Keratinocyte (primary cell): Measurements from ENCODE around the gene PRKAR2A. TPM values are rescaled to one million over a fixed set of nuclear protein-coding genes. Genes with fewer than 3 reads are reported as not detected.

Experiments
- DNase-seq: peaks from one replicate; pipeline ENCODE4 v3.0.0-alpha.2; 2011; ENCODE audit warnings: low read depth, missing footprints, low spot score
- FAIRE-seq: peaks from 2 replicates; lab custom pipeline; 2011; peaks lifted over from hg19 to GRCh38; lab: Jason Lieb, UNC
- H2AFZ ChIP-seq: 2 replicates; pipeline ENCODE4 v1.6.0; 2012; ENCODE audit warnings: low read length, control low read depth, inconsistent platforms; ENCODE audit not compliant: control insufficient read depth
- H3K27ac ChIP-seq: 2 replicates; pipeline ENCODE4 v1.5.1; 2011; ENCODE audit warnings: low read length; ENCODE audit not compliant: control insufficient read depth, insufficient read depth
- H3K27me3 ChIP-seq: 3 replicates; pipeline ENCODE4 v1.6.0; 2011; ENCODE audit warnings: low read length; ENCODE audit not compliant: control insufficient read depth, insufficient read depth; ENCODE audit errors: extremely low read depth
- H3K36me3 ChIP-seq, 2 experiments: 2 replicates in 1 of 2; 3 replicates in 1 of 2; pipeline ENCODE4 v1.5.1; 2011; ENCODE audit warnings: low read length in 2 of 2, mild to moderate bottlenecking in 1 of 2; ENCODE audit not compliant: control insufficient read depth in 2 of 2, insufficient read depth in 2 of 2; ENCODE audit errors: extremely low read depth in 1 of 2
- H3K4me1 ChIP-seq: 3 replicates; pipeline ENCODE4 v1.5.1; 2011; ENCODE audit warnings: low read length; ENCODE audit not compliant: control insufficient read depth, insufficient read depth; ENCODE audit errors: extremely low read depth
- H3K4me2 ChIP-seq: 3 replicates; pipeline ENCODE4 v1.6.0; 2011; ENCODE audit warnings: low read depth, low read length; ENCODE audit not compliant: control insufficient read depth, insufficient read depth; ENCODE audit errors: extremely low read depth
- H3K4me3 ChIP-seq, 3 experiments: fragments of 200-600 bp in 1 of 3; sonication (generic) in 1 of 3; 2 replicates in 2 of 3; 3 replicates in 1 of 3; pipeline ENCODE4 v1.5.1; 2011 to 2016; ENCODE audit warnings: low read length in 3 of 3, mild to moderate bottlenecking in 3 of 3, control low read depth in 2 of 3, inconsistent platforms in 1 of 3, low read depth in 1 of 3, mixed read lengths in 1 of 3, mixed run types in 1 of 3, moderate library complexity in 1 of 3; ENCODE audit not compliant: control insufficient read depth in 2 of 3, insufficient read depth in 2 of 3; ENCODE audit errors: extremely low read depth in 1 of 3
- H3K79me2 ChIP-seq: 2 replicates; pipeline ENCODE4 v1.6.0; 2012; ENCODE audit warnings: low read length; ENCODE audit not compliant: control insufficient read depth, insufficient read depth
- H3K9ac ChIP-seq: 3 replicates; pipeline ENCODE4 v1.6.0; 2011; ENCODE audit warnings: low read length; ENCODE audit not compliant: control insufficient read depth, insufficient read depth; ENCODE audit errors: extremely low read depth
- H3K9me1 ChIP-seq: 3 replicates; pipeline ENCODE4 v1.6.0; 2011; ENCODE audit warnings: low read length; ENCODE audit not compliant: control insufficient read depth, insufficient read depth; ENCODE audit errors: extremely low read depth
- H3K9me3 ChIP-seq: 2 replicates; pipeline ENCODE4 v1.5.1; 2012; ENCODE audit warnings: low read depth, low read length; ENCODE audit not compliant: control insufficient read depth
- H4K20me1 ChIP-seq: 3 replicates; pipeline ENCODE4 v1.6.0; 2011; ENCODE audit warnings: low read length; ENCODE audit not compliant: control insufficient read depth, insufficient read depth; ENCODE audit errors: extremely low read depth
- CTCF ChIP-seq, 3 experiments: IDR thresholded peaks in 1 of 3; conservative IDR thresholded peaks in 1 of 3; optimal IDR thresholded peaks in 1 of 3; 2 replicates in 2 of 3; 3 replicates in 1 of 3; pipeline versions ENCODE3 to v1.5.1; 2011; ENCODE audit warnings: low read length in 3 of 3, mild to moderate bottlenecking in 3 of 3, moderate library complexity in 2 of 3, control low read depth in 1 of 3, inconsistent platforms in 1 of 3; ENCODE audit not compliant: insufficient read depth in 2 of 3; ENCODE audit errors: extremely low read depth in 1 of 3
- EZH2 ChIP-seq: IDR thresholded peaks from one replicate; pipeline ENCODE4 v1.6.1; 2012; ENCODE audit warnings: inconsistent platforms, mild to moderate bottlenecking, low read length, moderate library complexity
- dilution Hi-C: fragments of 300-500 bp; cut with MboI; formaldehyde crosslinking; loops from one replicate; pipeline ENCODE4 v1.7.0; 2020; ENCODE audit warnings: low sequenced_read_pairs; ENCODE audit not compliant: extremely low pct_ligation_motif_present
- polyA plus RNA-seq, 5 experiments: library from polyadenylated mRNA; depleted of rRNA in 3 of 5; stranded (reverse) in 3 of 5; stranded (forward) in 1 of 5; unstranded in 1 of 5; fragments of >200 nt; gene quantifications; 1 replicate in 1 of 5; 2 replicates in 3 of 5; 3 replicates in 1 of 5; pipeline versions ENCODE4 v1.2.1 to v1.2.3, GENCODE V29; 2011 to 2012; ENCODE audit warnings: missing spikeins in 2 of 5, low read depth in 1 of 5, low replicate concordance in 1 of 5

Gene PRKAR2A
- polyA plus RNA-seq, 1 donor (not counting 4 experiments of a cell fraction or from before 2014, with no cell fraction given): 23.2 TPM

DNA sequence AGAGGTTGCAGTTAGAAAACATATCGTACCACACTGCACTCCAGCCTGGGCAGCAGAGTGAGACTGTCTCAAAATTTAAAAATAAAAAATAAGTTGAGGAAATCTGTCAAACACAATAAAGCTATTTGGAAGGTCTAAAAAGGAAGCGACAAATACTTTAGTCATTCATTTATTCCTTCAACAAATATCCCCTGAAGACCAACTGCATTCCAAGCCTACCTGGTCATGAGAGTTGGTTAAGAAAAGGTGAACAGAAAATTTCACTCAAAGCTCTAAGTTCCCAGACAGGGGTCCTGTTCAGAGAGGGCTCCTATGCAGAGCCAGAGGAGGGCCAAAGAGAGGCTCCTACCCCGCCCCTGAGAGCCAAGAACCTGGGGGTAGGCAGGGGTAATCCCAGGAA, 15.4 kb upstream of the PRKAR2A start:
- Histone ChIP-seq H3K9me3 (no peaks in the 10 kb centered on the region), H3K27me3 (no peaks in the 10 kb centered on the region), H3K36me3 (peaks cover 2 to 5% of the 10 kb centered on the region in 2 experiments), H2AFZ (peak overlapping the region; percentile 4), H3K4me2 (peak overlapping the region; percentile 60), H3K4me3 (no peak overlapping the region), H3K4me1 (peaks cover 12% of the 10 kb centered on the region), H3K27ac (peak overlapping the region; percentile 6), H3K9me1 (no peaks in the 10 kb centered on the region), H3K79me2 (no peaks in the 10 kb centered on the region), H4K20me1 (no peaks in the 10 kb centered on the region), H3K9ac (no peak overlapping the region)
- TF ChIP-seq EZH2: no peak
- TF ChIP-seq CTCF (optimal IDR thresholded peaks at IDR 0.05 in 1 of 3, IDR thresholded peaks at IDR 0.05 in 1 of 3, conservative IDR thresholded peaks at IDR 0.05 in 1 of 3; ENCODE audit: extremely low read depth in 1 of 3, insufficient read depth in 2 of 3, low read length in 3 of 3): no peak
- no peak for FAIRE-seq
- no peak for DNase-seq
- dilution Hi-C loops: no loop called here

DNA sequence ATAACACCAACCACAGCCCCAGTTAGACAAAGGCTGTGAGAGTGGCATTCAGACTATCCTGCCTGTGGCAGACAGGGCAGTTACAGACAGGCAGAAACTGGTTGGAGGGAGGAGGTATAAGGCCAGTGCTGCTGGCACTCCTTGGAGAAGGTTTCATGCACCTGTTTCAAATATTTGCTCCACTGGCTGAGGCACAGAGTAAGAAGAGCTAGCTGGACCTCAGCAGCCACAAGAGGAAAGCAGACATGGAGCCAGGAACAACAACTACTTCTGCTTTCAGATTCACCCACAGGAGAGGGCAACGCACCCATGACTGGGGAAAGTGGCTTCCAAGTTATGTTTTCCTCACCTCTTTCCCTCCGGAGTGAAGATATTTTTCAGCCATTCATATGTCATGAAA, 11.5 kb upstream of the PRKAR2A start:
- FAIRE-seq: no peak
- Histone ChIP-seq H3K9me3 (no peaks in the 10 kb centered on the region), H4K20me1 (no peaks in the 10 kb centered on the region), H3K27me3 (no peaks in the 10 kb centered on the region), H3K79me2 (no peaks in the 10 kb centered on the region), H3K4me2 (no peak overlapping the region), H3K4me1 (peaks cover 12% of the 10 kb centered on the region), H3K27ac (no peak overlapping the region), H3K36me3 (peaks cover 2 to 5% of the 10 kb centered on the region in 2 experiments), H3K9me1 (no peaks in the 10 kb centered on the region), H3K4me3 (no peak overlapping the region), H2AFZ (no peak overlapping the region), H3K9ac (no peak overlapping the region)
- no peak for DNase-seq
- TF ChIP-seq EZH2: no peak
- TF ChIP-seq CTCF (optimal IDR thresholded peaks at IDR 0.05 in 1 of 3, IDR thresholded peaks at IDR 0.05 in 1 of 3, conservative IDR thresholded peaks at IDR 0.05 in 1 of 3; ENCODE audit: extremely low read depth in 1 of 3, insufficient read depth in 2 of 3, low read length in 3 of 3): no peak
- dilution Hi-C loops: no loop called here
